Lower lobe of right lung (tissue), 2 donors: Measurements from ENCODE around the gene PCIF1. TPM values are rescaled to one million over a fixed set of nuclear protein-coding genes. Genes with fewer than 3 reads are reported as not detected.

Experiments used
- ATAC-seq, 2 donors: fragments of 200-7000 bp; cut with Tn5 transposase; one replicate each; pipeline ENCODE4 v1.9.1; 2020 to 2022; ENCODE audit warnings: mild to moderate bottlenecking in 2 of 2, moderate library complexity in 2 of 2
- DNase-seq: peaks from one replicate; pipeline ENCODE4 v3.0.0-alpha.2; 2020
- H3K27ac ChIP-seq: fragments of 200-600 bp; one replicate; pipeline ENCODE4 v1.8.0; 2022
- H3K27me3 ChIP-seq: fragments of 200-600 bp; one replicate; pipeline ENCODE4 v1.8.0; 2022; ENCODE audit warnings: low read depth
- H3K36me3 ChIP-seq: fragments of 200-600 bp; one replicate; pipeline ENCODE4 v1.8.0; 2022; ENCODE audit warnings: mild to moderate bottlenecking
- H3K4me1 ChIP-seq: fragments of 200-600 bp; one replicate; pipeline ENCODE4 v1.8.0; 2022
- H3K4me3 ChIP-seq: fragments of 200-600 bp; one replicate; pipeline ENCODE4 v1.8.0; 2022; ENCODE audit warnings: mild to moderate bottlenecking
- H3K9me3 ChIP-seq: fragments of 200-600 bp; one replicate; pipeline ENCODE4 v1.8.0; 2022
- intact Hi-C: fragments of 100-400 bp; cut with DNase I; formaldehyde crosslinking; loops from one replicate; pipeline ENCODE4 v1.11.0; 2022
- total RNA-seq: library from RNA; stranded (reverse); fragmentation: NEBNext Ultra II Directional; extraction: Animal tissue kit (Norgen Biotek cat#: 25700); gene quantifications from one replicate; pipeline ENCODE4 v1.2.1, GENCODE V29; 2021
- TF ChIP-seq, protein P1 (sequence below): fragments of 200-600 bp; IDR thresholded peaks from one replicate; pipeline ENCODE4 v1.8.0; 2022; ENCODE audit warnings: antibody characterized with exemption, mild to moderate bottlenecking
- donor health status: DM: no; HTN: yes; CAD: no; lungs with severe emphysema.

Gene PCIF1
- total RNA-seq, 1 donor from 2014 or later: 34.7 TPM

DNA sequence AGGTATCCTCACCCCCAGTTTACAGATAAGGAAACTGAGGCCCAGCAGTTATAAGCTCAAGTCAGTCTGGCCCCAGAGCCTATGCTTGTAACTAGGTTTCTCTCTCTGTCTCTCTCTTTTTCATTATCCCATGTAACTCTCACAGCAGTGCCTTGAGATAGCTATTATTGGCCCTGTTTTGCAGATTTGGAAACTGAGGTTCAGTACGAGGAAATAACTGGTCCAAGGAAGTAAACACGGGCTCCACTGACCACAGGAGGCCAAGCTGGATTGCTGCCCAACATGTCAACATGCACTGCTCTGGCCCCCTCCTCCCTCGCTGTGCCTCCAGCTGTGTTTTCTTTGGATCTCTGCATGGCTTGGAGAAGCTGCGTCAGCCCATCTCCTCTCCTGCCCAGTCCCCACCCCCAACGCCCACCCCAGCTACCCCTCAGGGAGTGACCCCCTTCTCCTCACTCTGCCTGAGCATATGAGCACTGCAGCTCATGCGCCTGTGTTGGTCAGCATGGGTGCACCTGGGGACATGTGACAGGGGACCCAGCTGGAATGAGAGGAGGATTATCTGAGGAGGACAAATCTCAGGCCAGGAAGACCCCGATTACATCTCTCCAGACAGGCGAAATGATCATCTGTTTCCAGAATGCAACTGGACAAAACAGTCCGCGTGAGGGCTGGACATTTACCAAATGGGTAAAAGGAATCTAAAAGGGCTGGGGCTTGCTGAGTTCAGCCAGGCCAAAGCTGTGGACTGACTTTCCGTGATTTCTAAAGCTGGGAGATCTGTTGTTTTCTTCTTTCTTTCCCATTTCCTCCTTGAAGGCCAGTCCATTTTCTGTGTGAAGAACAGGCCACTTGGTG, 14.7 kb upstream of the PCIF1 start:
- H3K27me3 ChIP-seq: no peaks in the 10 kb centered on the region
- DNase-seq (no peak), ATAC-seq (peak in 1 of 2 donors; percentile 34)
- no peaks in the 10 kb centered on the region for H3K9me3 ChIP-seq
- H3K36me3 ChIP-seq: no peaks in the 10 kb centered on the region
- intact Hi-C loops: no loop called here
- H3K27ac ChIP-seq: peak overlapping the region; percentile 69
- TF ChIP-seq, protein P1, sequence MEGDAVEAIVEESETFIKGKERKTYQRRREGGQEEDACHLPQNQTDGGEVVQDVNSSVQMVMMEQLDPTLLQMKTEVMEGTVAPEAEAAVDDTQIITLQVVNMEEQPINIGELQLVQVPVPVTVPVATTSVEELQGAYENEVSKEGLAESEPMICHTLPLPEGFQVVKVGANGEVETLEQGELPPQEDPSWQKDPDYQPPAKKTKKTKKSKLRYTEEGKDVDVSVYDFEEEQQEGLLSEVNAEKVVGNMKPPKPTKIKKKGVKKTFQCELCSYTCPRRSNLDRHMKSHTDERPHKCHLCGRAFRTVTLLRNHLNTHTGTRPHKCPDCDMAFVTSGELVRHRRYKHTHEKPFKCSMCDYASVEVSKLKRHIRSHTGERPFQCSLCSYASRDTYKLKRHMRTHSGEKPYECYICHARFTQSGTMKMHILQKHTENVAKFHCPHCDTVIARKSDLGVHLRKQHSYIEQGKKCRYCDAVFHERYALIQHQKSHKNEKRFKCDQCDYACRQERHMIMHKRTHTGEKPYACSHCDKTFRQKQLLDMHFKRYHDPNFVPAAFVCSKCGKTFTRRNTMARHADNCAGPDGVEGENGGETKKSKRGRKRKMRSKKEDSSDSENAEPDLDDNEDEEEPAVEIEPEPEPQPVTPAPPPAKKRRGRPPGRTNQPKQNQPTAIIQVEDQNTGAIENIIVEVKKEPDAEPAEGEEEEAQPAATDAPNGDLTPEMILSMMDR: no peak
- H3K4me1 ChIP-seq: peaks cover 68% of the 10 kb centered on the region
- no peak overlapping the region for H3K4me3 ChIP-seq

DNA sequence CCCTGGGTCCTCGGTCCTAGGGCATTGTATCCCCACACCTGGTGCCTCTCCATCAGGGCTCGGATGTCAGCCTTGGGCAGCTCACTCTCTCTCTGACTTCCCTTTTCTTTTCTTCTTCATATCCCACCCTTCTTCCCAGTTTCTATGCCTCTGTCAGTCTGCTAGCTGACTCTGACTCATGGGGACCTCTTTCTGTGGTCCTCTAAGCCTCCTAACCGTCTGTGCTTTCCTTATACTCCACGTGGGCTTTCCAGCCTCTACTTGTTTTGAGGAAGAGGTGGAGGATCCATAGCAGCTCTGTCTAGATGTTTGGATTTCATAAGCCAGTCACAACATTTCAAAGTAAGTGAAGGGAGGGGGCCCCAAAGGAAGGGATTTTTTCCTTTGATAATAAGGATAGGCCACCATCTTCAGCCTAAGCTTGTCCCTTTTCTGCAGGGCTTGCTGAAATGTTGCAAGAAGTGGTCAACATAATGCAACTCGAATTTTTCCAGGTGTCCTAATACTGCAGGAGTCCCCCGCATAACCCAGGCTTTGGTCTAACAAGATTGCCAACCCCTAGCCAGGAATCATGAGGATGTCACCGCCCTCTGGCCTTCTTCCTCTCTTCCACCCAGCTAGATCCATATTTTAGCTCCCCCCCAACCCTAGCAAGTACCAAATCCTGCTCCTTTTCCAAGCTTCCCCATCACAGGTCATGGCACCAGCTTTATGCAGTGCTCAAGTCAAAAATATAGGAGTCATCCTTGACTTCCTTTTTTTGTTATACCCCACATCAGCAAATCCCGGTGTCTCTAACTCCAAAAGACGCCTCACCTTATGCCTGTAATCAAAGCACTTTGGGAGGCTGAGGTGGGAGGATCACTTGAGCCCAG, 13.8 kb upstream of the PCIF1 start:
- TF ChIP-seq, protein P1: no peak
- H3K4me3 ChIP-seq: no peak overlapping the region
- peak overlapping the region; percentile 69 for H3K27ac ChIP-seq
- intact Hi-C loops: no loop called here
- peaks cover 69% of the 10 kb centered on the region for H3K4me1 ChIP-seq
- no peaks in the 10 kb centered on the region for H3K27me3 ChIP-seq
- no peaks in the 10 kb centered on the region for H3K36me3 ChIP-seq
- DNase-seq: no peak
- no peak for ATAC-seq
- H3K9me3 ChIP-seq: no peaks in the 10 kb centered on the region

DNA sequence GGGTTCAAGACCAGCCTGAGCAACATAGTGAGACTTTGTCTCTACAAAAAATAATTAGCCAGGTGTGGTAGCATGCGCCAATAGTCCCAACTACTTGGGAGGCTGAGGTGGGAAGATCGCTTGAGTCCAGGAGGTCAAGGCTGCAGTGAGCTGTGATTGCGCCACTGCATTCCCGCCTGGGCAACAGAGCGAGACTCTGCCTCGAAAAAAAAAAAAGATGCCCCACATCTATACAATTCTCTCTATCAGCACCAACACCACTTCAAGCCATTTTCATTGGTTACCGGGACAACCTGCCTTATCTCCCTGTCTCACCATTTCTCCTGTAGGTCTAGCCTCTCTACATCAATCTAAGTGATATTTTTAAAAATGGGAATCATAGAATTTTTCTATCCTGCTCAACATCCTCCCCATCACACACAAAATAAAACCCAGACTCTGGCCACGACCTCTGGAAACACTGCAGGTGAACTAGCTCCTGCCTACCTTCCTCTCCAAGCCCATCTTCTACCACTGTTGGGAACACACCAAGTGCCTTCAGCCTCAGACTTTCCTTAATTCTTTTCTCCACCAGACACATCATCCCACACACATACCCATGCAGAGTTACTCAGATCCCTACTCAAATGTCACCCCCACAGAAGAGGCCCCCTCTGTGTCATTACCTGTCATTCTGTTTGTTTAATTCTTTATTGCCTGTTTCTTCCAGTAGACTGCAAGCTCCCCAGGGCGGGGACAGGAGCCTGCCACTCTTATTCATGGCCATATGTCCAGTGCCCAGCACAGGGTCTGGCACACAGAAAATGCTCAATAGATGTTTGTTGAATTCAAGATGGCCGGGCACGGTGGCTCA, 12.9 kb upstream of the PCIF1 start:
- Histone ChIP-seq H3K4me1 (peaks cover 69% of the 10 kb centered on the region), H3K4me3 (no peak overlapping the region), H3K9me3 (no peaks in the 10 kb centered on the region), H3K27ac (no peak overlapping the region), H3K36me3 (no peaks in the 10 kb centered on the region), H3K27me3 (no peaks in the 10 kb centered on the region)
- no peak for ATAC-seq
- intact Hi-C loops: no loop called here
- DNase-seq: no peak
- TF ChIP-seq, protein P1: no peak

DNA sequence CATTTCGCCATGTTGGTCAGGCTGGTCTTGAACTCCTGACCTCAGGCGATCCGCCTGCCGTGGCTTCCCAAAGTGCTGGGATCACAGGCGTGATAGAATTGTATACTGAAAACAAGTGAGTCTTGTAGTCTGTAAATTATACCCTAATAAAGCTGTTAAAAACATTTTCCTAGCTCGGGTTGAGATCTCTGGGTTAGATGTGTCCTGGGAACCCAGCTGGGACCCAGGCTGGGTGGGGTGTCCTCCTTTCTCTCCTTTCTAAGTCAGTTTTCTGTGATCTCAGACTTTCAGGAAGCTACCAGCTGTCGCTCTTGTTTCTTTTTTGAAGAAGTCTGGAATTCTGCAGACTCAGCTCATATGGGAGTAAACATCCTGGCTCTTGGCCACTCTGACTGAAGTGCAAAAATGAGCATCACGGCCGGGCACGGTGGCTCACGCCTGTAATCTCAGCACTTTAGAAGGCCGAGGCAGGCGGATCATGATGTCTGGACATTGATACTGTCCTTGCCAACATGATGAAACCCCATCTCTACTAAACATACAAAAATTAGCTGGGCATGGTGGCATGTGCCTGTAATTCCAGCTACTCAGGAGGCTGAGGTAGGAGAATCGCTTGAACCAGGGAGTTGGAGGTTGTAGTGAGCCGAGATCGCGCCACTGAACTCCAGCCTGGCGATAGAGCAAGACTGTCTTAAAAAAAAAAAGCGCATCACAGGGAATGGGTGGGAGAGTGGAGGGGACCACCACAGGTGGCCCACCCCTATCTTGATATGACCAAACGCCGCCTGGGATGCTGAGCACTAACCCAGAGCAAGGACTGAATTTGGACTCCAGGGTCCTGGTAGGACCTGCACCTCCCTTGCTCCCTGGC, 9.9 kb upstream of the PCIF1 start:
- H3K36me3 ChIP-seq: no peaks in the 10 kb centered on the region
- DNase-seq (no peak), ATAC-seq (peak; percentile 48 to 63)
- peaks cover 47% of the 10 kb centered on the region for H3K4me1 ChIP-seq
- TF ChIP-seq, protein P1: no peak
- intact Hi-C loops: no loop called here
- peak overlapping the region; percentile 7 for H3K4me3 ChIP-seq
- no peaks in the 10 kb centered on the region for H3K9me3 ChIP-seq
- no peaks in the 10 kb centered on the region for H3K27me3 ChIP-seq
- peak overlapping the region; percentile 71 for H3K27ac ChIP-seq
